Mesendoderm (in vitro differentiated cells): Measurements from ENCODE around the gene RAB11FIP3. TPM values are rescaled to one million over a fixed set of nuclear protein-coding genes. Genes with fewer than 3 reads are reported as not detected.
"Not testable (repeated sequence)": the region's sequence is repeated elsewhere in the genome, so short reads cannot be mapped to it uniquely, and the experiment has no call there.

ENCODE experiments used
- DNase-seq: peaks from one replicate; pipeline ENCODE4 v3.0.0; 2013
- H2AK5ac ChIP-seq: 2 replicates; pipeline ENCODE4 v1.6.1; 2013; ENCODE audit warnings: low read length, inconsistent platforms
- H2BK120ac ChIP-seq: 2 replicates; pipeline ENCODE4 v1.6.1; 2013; ENCODE audit warnings: low read depth, mild to moderate bottlenecking, low read length, moderate library complexity, mixed read lengths
- H2BK15ac ChIP-seq: replicated peaks from 2 replicates; pipeline ENCODE4 v1.6.1; 2013; ENCODE audit warnings: low read depth, mild to moderate bottlenecking, moderate library complexity
- H2BK5ac ChIP-seq: 2 replicates; pipeline ENCODE4 v1.6.1; 2013; ENCODE audit warnings: low read length, inconsistent platforms
- H3K18ac ChIP-seq: 2 replicates; pipeline ENCODE4 v1.6.1; 2013; ENCODE audit warnings: mild to moderate bottlenecking, low read length, mixed read lengths
- H3K23ac ChIP-seq: one replicate; pipeline ENCODE4 v1.6.1; 2013; ENCODE audit warnings: low read length
- H3K27ac ChIP-seq: 2 replicates; pipeline ENCODE4 v1.5.1; 2013; ENCODE audit warnings: low read depth, mild to moderate bottlenecking, inconsistent platforms, low read length, moderate library complexity
- H3K27me3 ChIP-seq: 2 replicates; pipeline ENCODE4 v1.6.1; 2013; ENCODE audit warnings: low read length, control low read depth, mild to moderate bottlenecking, inconsistent platforms; ENCODE audit not compliant: insufficient read depth, poor library complexity
- H3K36me3 ChIP-seq: 2 replicates; pipeline ENCODE4 v1.6.1; 2013; ENCODE audit warnings: low read length, inconsistent platforms; ENCODE audit not compliant: control insufficient read depth, insufficient read depth
- H3K4ac ChIP-seq: one replicate; pipeline ENCODE4 v1.6.1; 2013; ENCODE audit warnings: low read depth, mild to moderate bottlenecking, low read length, moderate library complexity
- H3K4me1 ChIP-seq: 2 replicates; pipeline ENCODE4 v1.6.1; 2013; ENCODE audit warnings: low read depth, low read length, inconsistent platforms; ENCODE audit not compliant: control insufficient read depth
- H3K4me2 ChIP-seq: 2 replicates; pipeline ENCODE4 v1.6.1; 2013; ENCODE audit warnings: low read length
- H3K4me3 ChIP-seq: 2 replicates; pipeline ENCODE4 v1.5.1; 2013; ENCODE audit warnings: mild to moderate bottlenecking, low read length
- H3K56ac ChIP-seq: one replicate; pipeline ENCODE4 v1.6.1; 2013; ENCODE audit warnings: low read length
- H3K79me1 ChIP-seq: 2 replicates; pipeline ENCODE4 v1.6.1; 2013; ENCODE audit warnings: low read length, inconsistent platforms
- H3K79me2 ChIP-seq: 2 replicates; pipeline ENCODE4 v1.6.1; 2013; ENCODE audit warnings: mild to moderate bottlenecking, low read length; ENCODE audit not compliant: control insufficient read depth, insufficient read depth
- H3K9ac ChIP-seq: 2 replicates; pipeline ENCODE4 v1.6.1; 2013; ENCODE audit warnings: low read length, inconsistent platforms
- H4K5ac ChIP-seq: one replicate; pipeline ENCODE4 v1.6.1; 2013; ENCODE audit warnings: low read length
- H4K8ac ChIP-seq: one replicate; pipeline ENCODE4 v1.6.1; 2013; ENCODE audit warnings: low read depth, mild to moderate bottlenecking, control low read depth, low read length, moderate library complexity
- WGBS: extraction: QIAGEN DNeasy Blood & Tissue Kit; methylation state at CpG from one replicate; pipeline ENCODE4 v1.1.7; 2013; ENCODE audit warnings: low lambda C conversion rate, missing lambda C conversion rate; ENCODE audit not compliant: insufficient coverage; ENCODE audit errors: extremely low coverage; 5-methylcytosine and 5-hydroxymethylcytosine counted together
- polyA plus RNA-seq, 2 experiments: library from polyadenylated mRNA; stranded (reverse); fragments of 200-250 nt; gene quantifications; one replicate each; pipeline ENCODE4 v1.2.3, GENCODE V29; 2013

Gene RAB11FIP3
- 14.0 TPM for polyA plus RNA-seq (2013, experiment 1 of 2)
- 14.5 TPM for polyA plus RNA-seq (2013, experiment 2 of 2)

GRCh38 chr16:425082-425718, at the start of gene RAB11FIP3:
Gene RAB11FIP3, plus strand, starts transcription at chr16:425649. Its CDS starts 358 bp downstream, at chr16:426007.
- H3K4me1 ChIP-seq: no peaks in the 10 kb centered on the region
- H2BK120ac ChIP-seq: no peak within 1 kb of the TSS
- H3K79me2 ChIP-seq: peaks cover 20% of the 10 kb centered on the region
- peaks cover 11% of the 10 kb centered on the region for H3K79me1 ChIP-seq
- H3K4me3 ChIP-seq: peak within 1 kb of the TSS; percentile 45
- H3K27me3 ChIP-seq: peaks cover 7% of the 10 kb centered on the region
- H2BK15ac ChIP-seq: no peak within 1 kb of the TSS
- H3K9ac ChIP-seq: peak within 1 kb of the TSS; percentile 78
- no peak within 1 kb of the TSS for H4K5ac ChIP-seq
- H2BK5ac ChIP-seq: no peak within 1 kb of the TSS
- peak within 1 kb of the TSS; percentile 75 for H3K4ac ChIP-seq
- no peak within 1 kb of the TSS for H4K8ac ChIP-seq
- peak; percentile 85 for DNase-seq
- H3K18ac ChIP-seq: peak within 1 kb of the TSS; percentile 92
- H3K36me3 ChIP-seq: no peaks in the 10 kb centered on the region
- WGBS: no CpG with 5 or more reads among the region's 77 CpGs
- H2AK5ac ChIP-seq: no peak within 1 kb of the TSS
- peak within 1 kb of the TSS; percentile 80 for H3K23ac ChIP-seq
- H3K27ac ChIP-seq: no peak within 1 kb of the TSS
- H3K4me2 ChIP-seq: peak within 1 kb of the TSS; percentile 96
- peak within 1 kb of the TSS; percentile 88 for H3K56ac ChIP-seq

- no CpG with 5 or more reads among the region's 44 CpGs for WGBS
- Histone ChIP-seq H2BK5ac (no peak overlapping the region), H3K56ac (no peak overlapping the region), H3K9ac (no peak overlapping the region), H3K4me3 (no peak overlapping the region), H2BK15ac (no peak overlapping the region), H3K23ac (no peak overlapping the region), H3K4me1 (no peaks in the 10 kb centered on the region), H3K4ac (no peak overlapping the region), H3K79me2 (peaks cover 25% of the 10 kb centered on the region), H3K27me3 (no peaks in the 10 kb centered on the region), H3K18ac (no peak overlapping the region), H3K4me2 (no peak overlapping the region), H4K5ac (no peak overlapping the region), H2AK5ac (no peak overlapping the region), H3K36me3 (peaks cover 19% of the 10 kb centered on the region), H4K8ac (no peak overlapping the region), H2BK120ac (no peak overlapping the region), H3K79me1 (peaks cover 12% of the 10 kb centered on the region), H3K27ac (no peak overlapping the region)
- DNase-seq: no peak
Measured at GRCh38 chr16:375927-376816, 49.3 kb upstream of the RAB11FIP3 start.

GRCh38 chr16:376817-377418, 48.5 kb upstream of the RAB11FIP3 start:
- H4K5ac ChIP-seq: no peak overlapping the region
- DNase-seq: no peak
- no peak overlapping the region for H2BK120ac ChIP-seq
- H3K4me2 ChIP-seq: no peak overlapping the region
- no CpG with 5 or more reads among the region's 26 CpGs for WGBS
- peaks cover 25% of the 10 kb centered on the region for H3K79me2 ChIP-seq
- no peak overlapping the region for H2AK5ac ChIP-seq
- no peak overlapping the region for H3K18ac ChIP-seq
- peaks cover 12% of the 10 kb centered on the region for H3K79me1 ChIP-seq
- H3K27me3 ChIP-seq: no peaks in the 10 kb centered on the region
- H3K27ac ChIP-seq: no peak overlapping the region
- H2BK15ac ChIP-seq: no peak overlapping the region
- H3K56ac ChIP-seq: no peak overlapping the region
- H4K8ac ChIP-seq: no peak overlapping the region
- H3K36me3 ChIP-seq: peaks cover 19% of the 10 kb centered on the region
- no peaks in the 10 kb centered on the region for H3K4me1 ChIP-seq
- no peak overlapping the region for H3K4ac ChIP-seq
- no peak overlapping the region for H3K9ac ChIP-seq
- H3K4me3 ChIP-seq: no peak overlapping the region
- no peak overlapping the region for H3K23ac ChIP-seq
- no peak overlapping the region for H2BK5ac ChIP-seq

- H3K27me3 ChIP-seq: no peaks in the 10 kb centered on the region
- no CpG with 5 or more reads among the region's 42 CpGs for WGBS
Measured at GRCh38 chr16:377419-377951, 48.0 kb upstream of the RAB11FIP3 start.

GRCh38 chr16:378113-378820, 47.2 kb upstream of the RAB11FIP3 start:
- H2AK5ac ChIP-seq: not testable (repeated sequence)

More at GRCh38 chr16:377419-377951, 48.0 kb upstream of the RAB11FIP3 start:
- Histone ChIP-seq H2BK120ac (no peak overlapping the region), H4K8ac (no peak overlapping the region), H3K4me2 (no peak overlapping the region), H3K79me1 (peaks cover 12% of the 10 kb centered on the region), H3K18ac (no peak overlapping the region), H2AK5ac (no peak overlapping the region), H2BK5ac (no peak overlapping the region), H3K4me3 (no peak overlapping the region), H3K56ac (no peak overlapping the region), H4K5ac (no peak overlapping the region), H2BK15ac (no peak overlapping the region), H3K23ac (no peak overlapping the region), H3K4me1 (no peaks in the 10 kb centered on the region), H3K9ac (no peak overlapping the region), H3K79me2 (peaks cover 25% of the 10 kb centered on the region), H3K27ac (no peak overlapping the region), H3K36me3 (peaks cover 19% of the 10 kb centered on the region), H3K4ac (no peak overlapping the region)
- no peak for DNase-seq

More at GRCh38 chr16:378113-378820, 47.2 kb upstream of the RAB11FIP3 start:
- WGBS: no CpG with 5 or more reads among the region's 36 CpGs
- H3K4ac ChIP-seq, H4K8ac ChIP-seq, H2BK15ac ChIP-seq, H3K18ac ChIP-seq, H3K4me2 ChIP-seq, H3K4me1 ChIP-seq, DNase-seq, H3K9ac ChIP-seq, H2BK120ac ChIP-seq, H3K4me3 ChIP-seq, H2BK5ac ChIP-seq, H3K27me3 ChIP-seq, H3K27ac ChIP-seq, H3K23ac ChIP-seq, H4K5ac ChIP-seq: not testable (repeated sequence)
- Histone ChIP-seq H3K79me2 (peaks cover 25% of the 10 kb centered on the region), H3K56ac (peak overlapping the region; percentile 5), H3K79me1 (peaks cover 12% of the 10 kb centered on the region), H3K36me3 (peaks cover 15% of the 10 kb centered on the region)
